Calu3 (cell line): ENCODE data around the gene OR6J1. TPM values are rescaled to one million over a fixed set of nuclear protein-coding genes. Genes with fewer than 3 reads are reported as not detected.
"Not testable (repeated sequence)": the region's sequence is repeated elsewhere in the genome, so short reads cannot be mapped to it uniquely, and the experiment has no call there.

ENCODE experiments used
- BruUV-seq: library from RNA; stranded (reverse); fragments of 400-500 nt; replicated peaks from 2 replicates; lab custom pipeline; 2021; lab: Mats Ljungman, UMichigan
- CTCF ChIA-PET: fragments of 300-600 bp; sonication (Branson Sonifier 250); formaldehyde crosslinking; loops from one replicate; lab custom pipeline; 2022; ENCODE audit warnings: antibody characterized with exemption; lab: Charles Lee
- DNase-seq: peaks from one replicate; pipeline ENCODE4 v3.0.0; 2022
- H3K27ac Mint-ChIP-seq: one replicate; pipeline ENCODE4 v1.8.0; 2022; ENCODE audit warnings: mixed read lengths; ENCODE audit not compliant: unreplicated experiment
- H3K27me3 Mint-ChIP-seq: one replicate; pipeline ENCODE4 v1.8.0; 2022; ENCODE audit warnings: mixed read lengths; ENCODE audit not compliant: unreplicated experiment
- H3K36me3 Mint-ChIP-seq: one replicate; pipeline ENCODE4 v1.8.0; 2022; ENCODE audit warnings: mild to moderate bottlenecking, moderate library complexity, mixed read lengths; ENCODE audit not compliant: insufficient read depth, unreplicated experiment
- H3K4me1 Mint-ChIP-seq: one replicate; pipeline ENCODE4 v1.8.0; 2022; ENCODE audit warnings: mild to moderate bottlenecking, low read depth, mixed read lengths; ENCODE audit not compliant: unreplicated experiment
- H3K4me3 Mint-ChIP-seq: one replicate; pipeline ENCODE4 v1.8.0; 2022; ENCODE audit warnings: mild to moderate bottlenecking, low read depth, moderate library complexity, mixed read lengths; ENCODE audit not compliant: unreplicated experiment
- H3K9me3 Mint-ChIP-seq: one replicate; pipeline ENCODE4 v1.8.0; 2022; ENCODE audit warnings: low read depth, mixed read lengths; ENCODE audit not compliant: unreplicated experiment
- CTCF ChIP-seq: fragments of 200-600 bp; IDR thresholded peaks from one replicate; pipeline ENCODE4 v1.8.0; 2022; ENCODE audit warnings: antibody characterized with exemption; ENCODE audit not compliant: unreplicated experiment
- intact Hi-C: fragments of 100-400 bp; cut with micrococcal nuclease; formaldehyde crosslinking; loops from one replicate; pipeline ENCODE4 v1.10.0; 2022; ENCODE audit not compliant: unreplicated experiment
- total RNA-seq: library from RNA; stranded (reverse); gene quantifications from 2 replicates; pipeline ENCODE4 v1.2.3, GENCODE V29; 2022

OR6J1 gene
- total RNA-seq, 1 experiment from 2014 or later = not detected

DNA sequence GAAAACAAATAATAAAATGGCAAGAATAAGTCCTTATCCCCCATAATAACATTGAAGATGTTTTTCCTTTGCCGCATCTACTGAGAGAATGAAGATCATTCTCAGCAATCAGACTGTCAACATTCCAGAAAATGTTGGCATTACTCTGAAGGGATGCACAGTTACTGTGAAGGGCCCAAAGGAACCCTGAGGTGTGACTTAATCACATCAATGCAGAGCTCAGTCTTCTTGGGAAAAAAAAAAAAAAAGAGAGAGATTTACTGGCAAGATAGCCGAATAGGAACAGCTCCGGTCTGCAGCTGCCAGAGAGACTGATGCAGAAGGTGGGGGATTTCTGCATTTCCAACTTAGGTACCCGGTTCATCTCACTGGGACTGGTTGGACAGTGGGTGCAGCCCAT lies 41.3 kb upstream of the OR6J1 start:
- H3K4me1 Mint-ChIP-seq = peaks cover 9% of the 10 kb centered on the region
- DNase-seq = no peak
- H3K27ac Mint-ChIP-seq = no peak overlapping the region
- H3K36me3 Mint-ChIP-seq = no peaks in the 10 kb centered on the region
- no TSS peak for BruUV-seq
- intact Hi-C loops = no loop called here
- peaks cover under 1% of the 10 kb centered on the region for H3K9me3 Mint-ChIP-seq
- CTCF ChIA-PET = interaction anchor here (0.7 kb wide), 1 partner anchor 211 kb away, joined by 3 read pairs; no protein-coding TSS in a partner anchor
- no peak overlapping the region for H3K4me3 Mint-ChIP-seq
- no peak for TF ChIP-seq CTCF
- H3K27me3 Mint-ChIP-seq = peaks cover 44% of the 10 kb centered on the region

DNA sequence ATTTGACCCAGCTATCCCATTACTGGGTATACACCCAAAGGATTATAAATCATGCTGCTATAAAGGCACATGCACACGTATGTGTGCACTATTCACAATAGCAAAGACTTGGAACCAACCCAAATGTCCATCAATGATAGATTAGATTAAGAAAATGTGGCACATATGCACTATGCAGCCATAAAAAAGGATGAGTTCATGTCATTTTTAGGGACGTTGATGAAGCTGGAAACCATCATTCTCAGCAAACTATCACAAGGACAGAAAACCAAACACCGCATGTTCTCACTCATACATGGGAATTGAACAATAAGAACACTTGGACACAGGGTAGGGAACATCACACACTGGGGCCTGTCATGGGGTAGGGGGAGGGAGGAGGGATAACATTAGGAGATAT lies 39.3 kb upstream of the OR6J1 start:
- intact Hi-C loops, H3K4me3 Mint-ChIP-seq, BruUV-seq, H3K27ac Mint-ChIP-seq, H3K9me3 Mint-ChIP-seq, H3K4me1 Mint-ChIP-seq, H3K36me3 Mint-ChIP-seq, DNase-seq: not testable (repeated sequence)
- CTCF ChIA-PET = interaction anchor here (0.6 kb wide), 1 partner anchor 98 kb away, joined by 3 read pairs; no protein-coding TSS in a partner anchor
- peaks cover 50% of the 10 kb centered on the region for H3K27me3 Mint-ChIP-seq

GRCh38 chr14:22678221-22678620 lies 34.1 kb upstream of the OR6J1 start:
- intact Hi-C loops = no loop called here
- no peak overlapping the region for H3K27ac Mint-ChIP-seq
- peaks cover 21% of the 10 kb centered on the region for H3K27me3 Mint-ChIP-seq
- no peak overlapping the region for H3K4me3 Mint-ChIP-seq
- H3K4me1 Mint-ChIP-seq = no peaks in the 10 kb centered on the region
- CTCF ChIA-PET = no interaction called here
- H3K9me3 Mint-ChIP-seq = no peaks in the 10 kb centered on the region
- H3K36me3 Mint-ChIP-seq = no peaks in the 10 kb centered on the region
- no peak for DNase-seq
- no peak for TF ChIP-seq CTCF
- no TSS peak for BruUV-seq

- H3K4me1 Mint-ChIP-seq, DNase-seq, H3K9me3 Mint-ChIP-seq, BruUV-seq, CTCF ChIA-PET, H3K27ac Mint-ChIP-seq, intact Hi-C loops, H3K36me3 Mint-ChIP-seq, H3K4me3 Mint-ChIP-seq: not testable (repeated sequence)
- peaks cover 21% of the 10 kb centered on the region for H3K27me3 Mint-ChIP-seq
Observed at GRCh38 chr14:22677551-22677950, 33.4 kb upstream of the OR6J1 start.

GRCh38 chr14:22671622-22672021 lies 27.5 kb upstream of the OR6J1 start:
- BruUV-seq = no TSS peak
- Mint-ChIP-seq H3K4me1 (peaks cover 23% of the 10 kb centered on the region), H3K27ac (no peak overlapping the region), H3K27me3 (peaks cover 7% of the 10 kb centered on the region), H3K4me3 (no peak overlapping the region), H3K36me3 (no peaks in the 10 kb centered on the region), H3K9me3 (peaks cover 2% of the 10 kb centered on the region)
- CTCF ChIA-PET = interaction anchor here (0.6 kb wide), 1 partner anchor 147 kb away, joined by 4 read pairs; no protein-coding TSS in a partner anchor
- TF ChIP-seq CTCF = no peak
- no peak for DNase-seq
- intact Hi-C loops = no loop called here
